Common myeloid progenitor, CD34-positive (primary cell): ENCODE results near the gene DCAF17.
"Not testable (repeated sequence)": the region's sequence is repeated elsewhere in the genome, so short reads cannot be mapped to it uniquely, and the experiment has no call there.

ENCODE experiments used
- CTCF ChIA-PET: fragments of 350-600 bp; sonication (Branson Sonifier 250); formaldehyde crosslinking; loops from one replicate; lab custom pipeline; 2021; ENCODE audit warnings: antibody characterized with exemption; lab: Charles Lee
- POLR2A ChIA-PET: fragments of 350-600 bp; sonication (Branson Sonifier 250); formaldehyde crosslinking; loops from one replicate; lab custom pipeline; 2021; ENCODE audit warnings: antibody characterized with exemption; lab: Charles Lee
- DNase-seq, 3 donors: peaks; one replicate each; pipeline versions ENCODE4 v3.0.0 to v3.0.0-alpha.2; 2013
- H3K27ac ChIP-seq, 2 experiments: 1 replicate in 1 of 2; 2 replicates in 1 of 2; pipeline ENCODE4 v1.7.0; 2013; ENCODE audit warnings: inconsistent platforms in 2 of 2, low read length in 2 of 2, mild to moderate bottlenecking in 2 of 2, low read depth in 1 of 2, moderate library complexity in 1 of 2; ENCODE audit not compliant: severe bottlenecking in 2 of 2, insufficient read depth in 1 of 2, poor library complexity in 1 of 2
- H3K27me3 ChIP-seq, 5 experiments: replicated peaks in 2 of 5; 1 replicate in 3 of 5; 2 replicates in 2 of 5; pipeline versions ENCODE4 v1.6.1 to v1.7.0; 2013; ENCODE audit warnings: low read length in 4 of 5, mild to moderate bottlenecking in 2 of 5, moderate library complexity in 2 of 5, inconsistent platforms in 1 of 5; ENCODE audit not compliant: insufficient read depth in 5 of 5, control insufficient read depth in 4 of 5
- H3K36me3 ChIP-seq, 4 experiments: 1 replicate in 2 of 4; 2 replicates in 2 of 4; pipeline versions ENCODE4 v1.6.1 to v1.7.0; 2013; ENCODE audit warnings: low read length in 3 of 4, control low read depth in 1 of 4, mild to moderate bottlenecking in 1 of 4; ENCODE audit not compliant: control insufficient read depth in 4 of 4, insufficient read depth in 4 of 4
- H3K4me1 ChIP-seq, 4 experiments: 1 replicate in 3 of 4; 2 replicates in 1 of 4; pipeline versions ENCODE4 v1.6.1 to v1.7.1; 2013; ENCODE audit warnings: low read length in 3 of 4, mild to moderate bottlenecking in 3 of 4, control low read depth in 1 of 4, inconsistent platforms in 1 of 4, moderate library complexity in 1 of 4; ENCODE audit not compliant: control insufficient read depth in 4 of 4, insufficient read depth in 4 of 4; ENCODE audit errors: control extremely low read depth in 1 of 4
- H3K4me3 ChIP-seq, 7 experiments: 1 replicate in 4 of 7; 2 replicates in 3 of 7; pipeline versions ENCODE4 v1.5.1 to v1.7.0; 2013; ENCODE audit warnings: mild to moderate bottlenecking in 7 of 7, low read length in 6 of 7, moderate library complexity in 6 of 7, inconsistent platforms in 2 of 7, low read depth in 2 of 7, control low read depth in 1 of 7; ENCODE audit not compliant: insufficient read depth in 4 of 7, control insufficient read depth in 1 of 7; ENCODE audit errors: extremely low read depth in 1 of 7
- H3K9me3 ChIP-seq, 5 experiments: 1 replicate in 4 of 5; 2 replicates in 1 of 5; pipeline versions ENCODE4 v1.6.1 to v1.7.1; 2013; ENCODE audit warnings: low read length in 4 of 5, mild to moderate bottlenecking in 2 of 5, inconsistent platforms in 1 of 5, low read depth in 1 of 5, moderate library complexity in 1 of 5; ENCODE audit not compliant: control insufficient read depth in 4 of 5, insufficient read depth in 2 of 5; ENCODE audit errors: control extremely low read depth in 1 of 5
- WGBS: methylation state at CpG from one replicate; pipeline ENCODE4 v1.1.5; 2013; ENCODE audit not compliant: insufficient coverage; 5-methylcytosine and 5-hydroxymethylcytosine counted together

DCAF17 gene

GRCh38 chr2:171497664-171498063 lies 63.6 kb downstream of the DCAF17 start:
- H3K27ac ChIP-seq, H3K4me1 ChIP-seq, DNase-seq, CTCF ChIA-PET, H3K36me3 ChIP-seq, H3K27me3 ChIP-seq, H3K9me3 ChIP-seq, POLR2A ChIA-PET, H3K4me3 ChIP-seq: not testable (repeated sequence)
- WGBS: 98% methylated on average over 5 of the region's 5 CpGs

- H3K4me3 ChIP-seq: no peak overlapping the region
- DNase-seq: no peak
- ChIA-PET CTCF (interaction anchor here (1.2 to 1.5 kb wide), 2 partner anchors 16 to 46 kb away, joined by 3 read pairs; no protein-coding TSS in a partner anchor), POLR2A (no interaction called here)
- no peaks in the 10 kb centered on the region for H3K27me3 ChIP-seq
- H3K9me3 ChIP-seq: no peaks in the 10 kb centered on the region
- no peaks in the 10 kb centered on the region for H3K4me1 ChIP-seq
- no peak overlapping the region for H3K27ac ChIP-seq
- no peaks in the 10 kb centered on the region for H3K36me3 ChIP-seq
- WGBS: 89% methylated on average over 1 of the region's 2 CpGs
These were observed 71.3 kb downstream of the DCAF17 start for GRCh38 chr2:171505374-171505773.

DNA sequence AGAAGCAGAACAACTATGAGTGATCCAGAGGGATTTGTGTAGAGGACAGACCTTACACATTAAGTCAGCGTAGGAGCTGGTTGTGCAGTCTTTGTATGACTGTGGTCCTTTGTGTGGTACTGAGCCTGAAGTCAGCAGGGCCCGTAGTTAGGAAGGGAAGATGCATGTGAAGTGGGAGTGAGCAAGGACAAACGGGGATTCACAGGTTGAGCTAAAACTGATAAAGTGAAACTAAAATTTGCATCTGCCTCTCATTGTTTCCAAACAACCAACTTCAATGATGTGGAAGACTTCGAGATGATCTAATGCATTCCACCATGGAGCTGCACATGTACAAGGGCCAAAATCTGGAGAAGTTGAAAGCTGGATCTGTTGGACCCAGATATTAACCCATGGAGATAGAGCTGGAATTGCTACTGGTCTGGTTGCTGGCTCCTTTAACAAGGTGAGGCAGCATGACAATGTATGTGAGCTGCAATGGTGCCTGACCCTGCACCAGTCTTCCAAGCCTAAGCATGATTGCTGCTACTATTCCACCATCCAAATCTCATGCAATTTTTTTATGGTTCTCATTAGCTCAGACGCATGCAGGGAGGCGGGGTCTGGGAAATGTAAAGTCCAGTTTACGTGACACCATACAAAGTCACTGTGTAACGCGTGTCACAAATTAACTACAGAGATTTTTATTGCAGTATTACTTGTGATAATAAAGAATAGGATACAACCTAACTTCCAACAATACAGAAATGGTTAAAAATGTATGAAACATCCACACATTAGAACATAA lies 76.1 kb downstream of the DCAF17 start:
- Histone ChIP-seq H3K27ac (no peak overlapping the region), H3K4me3 (no peak overlapping the region), H3K27me3 (no peaks in the 10 kb centered on the region), H3K4me1 (peaks cover 17 to 35% (median 21%) of the 10 kb centered on the region in 4 experiments), H3K9me3 (no peaks in the 10 kb centered on the region), H3K36me3 (no peaks in the 10 kb centered on the region)
- DNase-seq: no peak
- ChIA-PET CTCF (interaction anchor here (0.6 kb wide), 1 partner anchor 21 kb away, joined by 3 read pairs; no protein-coding TSS in a partner anchor), POLR2A (no interaction called here)
- WGBS: 93% methylated on average over 7 of the region's 9 CpGs

- Histone ChIP-seq H3K4me1 (peaks cover 17 to 35% (median 22%) of the 10 kb centered on the region in 4 experiments), H3K36me3 (no peaks in the 10 kb centered on the region), H3K27me3 (no peaks in the 10 kb centered on the region), H3K9me3 (no peaks in the 10 kb centered on the region), H3K27ac (no peak overlapping the region), H3K4me3 (peak overlapping the region in 1 of 7 experiments; percentile 12)
- CTCF ChIA-PET: interaction anchor here (1.0 to 1.1 kb wide), 2 partner anchors 9 to 21 kb away, joined by 3 read pairs; no protein-coding TSS in a partner anchor
- peak in 1 of 3 donors; percentile 11 for DNase-seq
- POLR2A ChIA-PET: interaction anchor here (2.2 kb wide), 1 partner anchor 11 kb away, joined by 11 read pairs; the partner anchor contains the start of gene CYBRD1
- 0% methylated on average over 2 of the region's 2 CpGs for WGBS
These were observed 78.0 kb downstream of the DCAF17 start for GRCh38 chr2:171512014-171512413.

- peaks cover 17 to 35% (median 22%) of the 10 kb centered on the region in 4 experiments for H3K4me1 ChIP-seq
- ChIA-PET CTCF (interaction anchor here (1.1 kb wide), 1 partner anchor 22 kb away, joined by 3 read pairs; no protein-coding TSS in a partner anchor), POLR2A (interaction anchor here (2.2 kb wide), 1 partner anchor 10 kb away, joined by 11 read pairs; the partner anchor contains the start of gene CYBRD1)
These were observed 78.7 kb downstream of the DCAF17 start for GRCh38 chr2:171512683-171513195.

GRCh38 chr2:171513719-171514160 lies 79.7 kb downstream of the DCAF17 start:
- WGBS: 4% methylated on average over 2 of the region's 3 CpGs
- POLR2A ChIA-PET: no interaction called here
- peaks cover 17 to 35% (median 22%) of the 10 kb centered on the region in 4 experiments for H3K4me1 ChIP-seq
- H3K27ac ChIP-seq: peak overlapping the region in 1 of 2 experiments; percentile 65
- no peaks in the 10 kb centered on the region for H3K27me3 ChIP-seq
- H3K9me3 ChIP-seq: no peaks in the 10 kb centered on the region
- no peaks in the 10 kb centered on the region for H3K36me3 ChIP-seq
- H3K4me3 ChIP-seq: peak overlapping the region in 1 of 7 experiments; percentile 6
- CTCF ChIA-PET: interaction anchor here (1.3 kb wide), 1 partner anchor 33 kb away, joined by 3 read pairs; no protein-coding TSS in a partner anchor
- DNase-seq: peak; percentile 13 to 78 (median 74)

More at GRCh38 chr2:171512683-171513195, 78.7 kb downstream of the DCAF17 start:
- no peak overlapping the region for H3K4me3 ChIP-seq
- no CpG with 5 or more reads among the region's 1 CpG for WGBS
- H3K27ac ChIP-seq: no peak overlapping the region
- H3K9me3 ChIP-seq: no peaks in the 10 kb centered on the region
- H3K27me3 ChIP-seq: no peaks in the 10 kb centered on the region
- no peaks in the 10 kb centered on the region for H3K36me3 ChIP-seq
- no peak for DNase-seq
